OCI-LY3 (cell line): Measurements from ENCODE around the gene CPA3.

Experiments
- H2AFZ ChIP-seq: fragments of 200-600, 300-600 bp; shearing (Covaris generic); 2 replicates; pipeline ENCODE4 v1.6.0; 2014; ENCODE audit warnings: antibody characterized with exemption, low read depth, low read length
- H3K27ac ChIP-seq: fragments of 200-600, 300-600 bp; sonication (generic); 2 replicates; pipeline ENCODE4 v1.5.1; 2014; ENCODE audit warnings: mild to moderate bottlenecking, low read length, moderate library complexity, mixed read lengths
- H3K27me3 ChIP-seq: fragments of 200-600, 300-600 bp; sonication (generic); 2 replicates; pipeline ENCODE4 v1.6.1; 2014; ENCODE audit warnings: low read depth, low read length, mixed read lengths
- H3K36me3 ChIP-seq: fragments of 200-600, 300-600 bp; sonication (generic); replicated peaks from 2 replicates; pipeline ENCODE3; 2014; ENCODE audit warnings: low read depth, low read length, mixed read lengths
- H3K4me1 ChIP-seq: fragments of 300-600, 200-600 bp; sonication (generic); 2 replicates; pipeline ENCODE4 v1.6.1; 2014; ENCODE audit warnings: low read length, mixed read lengths
- H3K4me2 ChIP-seq: fragments of 200-600, 300-600 bp; sonication (generic); 2 replicates; pipeline ENCODE4 v1.6.1; 2014; ENCODE audit warnings: low read length, mixed read lengths
- H3K4me3 ChIP-seq: fragments of 300-600, 200-600 bp; sonication (generic); 2 replicates; pipeline ENCODE4 v1.5.1; 2014; ENCODE audit warnings: antibody characterized with exemption, mild to moderate bottlenecking, low read length, moderate library complexity
- H3K79me2 ChIP-seq: fragments of 300-600, 200-600 bp; shearing (Covaris generic); 2 replicates; pipeline ENCODE4 v1.6.1; 2014; ENCODE audit warnings: mild to moderate bottlenecking, low read length, mixed read lengths
- H3K9ac ChIP-seq: fragments of 300-600, 200-600 bp; shearing (Covaris generic); 2 replicates; pipeline ENCODE4 v1.6.0; 2014; ENCODE audit warnings: mild to moderate bottlenecking, low read length, moderate library complexity
- H3K9me3 ChIP-seq: fragments of 200-600, 300-600 bp; shearing (Covaris generic); 2 replicates; pipeline ENCODE4 v1.6.1; 2014; ENCODE audit warnings: low read length, mixed read lengths; ENCODE audit not compliant: insufficient read depth
- H4K20me1 ChIP-seq: fragments of 200-600, 300-600 bp; sonication (generic); 2 replicates; pipeline ENCODE4 v1.6.1; 2016; ENCODE audit warnings: low read length, mixed read lengths; ENCODE audit not compliant: insufficient read depth
- CTCF ChIP-seq: fragments of 200-600, 300-600 bp; sonication (generic); IDR thresholded peaks from 2 replicates; pipeline ENCODE4 v1.5.1; 2014; ENCODE audit warnings: antibody characterized with exemption, low read length, low read depth
- EZH2phosphoT487 ChIP-seq: fragments of 200-600 bp; shearing (Covaris generic); IDR thresholded peaks from 2 replicates; pipeline ENCODE4 v1.6.1; 2018; ENCODE audit warnings: antibody characterized with exemption, mixed run types, low read depth

CPA3 gene

GRCh38 chr3:148945116-148945515 lies 80.0 kb downstream of the CPA3 start:
- Histone ChIP-seq H3K4me3 (no peak overlapping the region), H4K20me1 (no peaks in the 10 kb centered on the region), H3K36me3 (no peaks in the 10 kb centered on the region), H3K79me2 (no peaks in the 10 kb centered on the region), H3K9me3 (no peaks in the 10 kb centered on the region), H3K9ac (no peak overlapping the region), H3K27ac (no peak overlapping the region), H2AFZ (no peak overlapping the region), H3K4me2 (no peak overlapping the region), H3K27me3 (no peaks in the 10 kb centered on the region), H3K4me1 (peaks cover 3% of the 10 kb centered on the region)
- TF ChIP-seq CTCF = no peak
- no peak for TF ChIP-seq EZH2phosphoT487
